GM19351 (cell line): ENCODE measurements around the gene LELP1.

Experiments
- ATAC-seq: cut with Tn5 transposase; IDR thresholded peaks from one replicate; pipeline ENCODE4 v1.9.1; 2021; ENCODE audit warnings: mild to moderate bottlenecking, moderate library complexity; ENCODE audit not compliant: unreplicated experiment

Gene LELP1

GRCh38 chr1:153228491-153228890, 25.3 kb downstream of the LELP1 start:
- ATAC-seq = no peak

GRCh38 chr1:153229076-153229829, 26.0 kb downstream of the LELP1 start:
- ATAC-seq = peak; percentile 59

GRCh38 chr1:153231363-153231762, 28.1 kb downstream of the LELP1 start:
- no peak for ATAC-seq

GRCh38 chr1:153231785-153232184, 28.6 kb downstream of the LELP1 start:
- ATAC-seq = no peak

GRCh38 chr1:153232553-153232952, 29.3 kb downstream of the LELP1 start:
- no peak for ATAC-seq

GRCh38 chr1:153233448-153233847, 30.2 kb downstream of the LELP1 start:
- ATAC-seq = no peak

- no peak for ATAC-seq
These were observed 35.3 kb downstream of the LELP1 start for GRCh38 chr1:153238527-153238926.

GRCh38 chr1:153242160-153242559, 38.9 kb downstream of the LELP1 start:
- no peak for ATAC-seq

- no peak for ATAC-seq
These were observed 42.2 kb downstream of the LELP1 start for GRCh38 chr1:153245466-153245865.

- ATAC-seq = no peak
These were observed 42.8 kb downstream of the LELP1 start for GRCh38 chr1:153246018-153246417.

GRCh38 chr1:153246825-153247224, 43.6 kb downstream of the LELP1 start:
- ATAC-seq = no peak

GRCh38 chr1:153248176-153248879, 45.1 kb downstream of the LELP1 start:
- ATAC-seq = no peak

- ATAC-seq = no peak
These were observed 46.9 kb downstream of the LELP1 start for GRCh38 chr1:153250166-153250565.

- no peak for ATAC-seq
These were observed 47.9 kb downstream of the LELP1 start for GRCh38 chr1:153251087-153251486.

GRCh38 chr1:153251562-153251961, 48.3 kb downstream of the LELP1 start:
- no peak for ATAC-seq

- ATAC-seq = no peak
These were observed 48.8 kb downstream of the LELP1 start for GRCh38 chr1:153251988-153252387.

- ATAC-seq = no peak
These were observed 49.8 kb downstream of the LELP1 start for GRCh38 chr1:153253076-153253475.

- ATAC-seq = no peak
These were observed 50.5 kb downstream of the LELP1 start for GRCh38 chr1:153253693-153254092.
